K562 (cell line): Measurements from ENCODE around the gene SOCS3. TPM values are rescaled to one million over a fixed set of nuclear protein-coding genes. Genes with fewer than 3 reads are reported as not detected.
A peak's percentile ranks its signal among the peaks of the same experiment; 100 is the strongest.

ENCODE experiments used
- ATAC-seq: fragments of 200-7000 bp; cut with Tn5 transposase; 3 replicates; pipeline ENCODE4 v1.9.1; 2020; ENCODE audit warnings: moderate library complexity
- BruUV-seq: library from RNA; stranded (reverse); fragments of 400-500 nt; replicated peaks from 2 replicates; lab custom pipeline; 2021; lab: Mats Ljungman, UMichigan
- CTCF ChIA-PET: fragments of 300-600 bp; formaldehyde crosslinking; extraction: SDS; loops from one replicate; lab custom pipeline; 2021; ENCODE audit warnings: low intra/inter-chr PET ratio; lab: Yijun Ruan, JAX
- POLR2A ChIA-PET: fragments of 300-600, 350-650 bp; sonication (Branson Sonifier 250); formaldehyde crosslinking; extraction: SDS; loops from one replicate; lab custom pipeline; 2021; ENCODE audit warnings: antibody characterized with exemption, inconsistent platforms; lab: Yijun Ruan, JAX
- DNase-seq, 4 experiments: peaks; one replicate each; pipeline versions ENCODE4 v3.0.0 to v3.0.0-alpha.2; 2011 to 2018; ENCODE audit warnings: low spot score in 3 of 4, mixed read lengths in 3 of 4; ENCODE audit errors: extremely low read depth in 1 of 4
- FAIRE-seq: peaks from 2 replicates; lab custom pipeline; 2011; peaks lifted over from hg19 to GRCh38; lab: Jason Lieb, UNC
- H2AFZ ChIP-seq: 2 replicates; pipeline ENCODE4 v1.6.0; 2011; ENCODE audit warnings: low read depth, low read length, control low read depth, inconsistent platforms
- H3K27ac ChIP-seq: fragments of 200-600 bp; 3 replicates; pipeline ENCODE4 v1.8.0; 2011; ENCODE audit warnings: low read depth, mild to moderate bottlenecking, control low read depth, inconsistent platforms, low read length, moderate library complexity, mixed read lengths; ENCODE audit errors: extremely low read depth
- H3K27me3 ChIP-seq, 2 experiments: fragments of 300-600 bp in 1 of 2; 2 replicates in 1 of 2; 3 replicates in 1 of 2; pipeline versions ENCODE4 v1.6.0 to v1.8.0; 2011; ENCODE audit warnings: inconsistent platforms in 2 of 2, low read length in 2 of 2, mild to moderate bottlenecking in 1 of 2, mixed read lengths in 1 of 2, moderate library complexity in 1 of 2; ENCODE audit not compliant: control insufficient read depth in 2 of 2, insufficient read depth in 2 of 2
- H3K36me3 ChIP-seq: fragments of 300-600 bp; 3 replicates; pipeline ENCODE4 v1.8.0; 2011; ENCODE audit warnings: mild to moderate bottlenecking, low read length, inconsistent platforms; ENCODE audit not compliant: control insufficient read depth, insufficient read depth
- H3K4me1 ChIP-seq, 2 experiments: fragments of 200-600 bp in 1 of 2; replicated peaks in 1 of 2; 2 replicates in 1 of 2; 3 replicates in 1 of 2; pipeline versions ENCODE4 v1.5.1 to v1.8.0; 2011; ENCODE audit warnings: inconsistent platforms in 2 of 2, low read length in 2 of 2, mild to moderate bottlenecking in 1 of 2, mixed read lengths in 1 of 2, moderate library complexity in 1 of 2; ENCODE audit not compliant: control insufficient read depth in 2 of 2, insufficient read depth in 2 of 2
- H3K4me2 ChIP-seq: 2 replicates; pipeline ENCODE4 v1.6.1; 2011; ENCODE audit warnings: low read length, control low read depth, inconsistent platforms, mixed read lengths; ENCODE audit not compliant: insufficient read depth
- H3K4me3 ChIP-seq: fragments of 200-600 bp; sonication (generic), shearing (Covaris generic); 2 replicates; pipeline ENCODE4 v1.5.1; 2016; ENCODE audit warnings: control low read depth, inconsistent platforms
- H3K79me2 ChIP-seq: fragments of 200-600 bp; 3 replicates; pipeline ENCODE4 v1.8.0; 2011; ENCODE audit warnings: low read length, inconsistent platforms; ENCODE audit not compliant: control insufficient read depth, insufficient read depth
- H3K9ac ChIP-seq, 2 experiments: 2 replicates each; pipeline versions ENCODE4 v1.6.0 to v1.6.1; 2011; ENCODE audit warnings: low read depth in 2 of 2, low read length in 2 of 2, control low read depth in 1 of 2, inconsistent platforms in 1 of 2, mild to moderate bottlenecking in 1 of 2, mixed read lengths in 1 of 2; ENCODE audit not compliant: insufficient read depth in 1 of 2
- H3K9me1 ChIP-seq: one replicate; pipeline ENCODE4 v1.6.0; 2011; ENCODE audit warnings: inconsistent platforms, mild to moderate bottlenecking, low read length, moderate library complexity; ENCODE audit not compliant: control insufficient read depth, insufficient read depth
- H3K9me3 ChIP-seq: replicated peaks from 2 replicates; pipeline ENCODE4 v1.5.1; 2011; ENCODE audit warnings: low read depth, low read length, inconsistent platforms; ENCODE audit not compliant: control insufficient read depth, insufficient read depth
- H4K20me1 ChIP-seq: replicated peaks from 2 replicates; pipeline ENCODE4 v1.6.1; 2011; ENCODE audit warnings: low read length, inconsistent platforms, mixed read lengths; ENCODE audit not compliant: control insufficient read depth, insufficient read depth
- FOXP1 ChIP-seq: sonication (generic); formaldehyde crosslinking; IDR thresholded peaks from 2 replicates; pipeline ENCODE4 v1.8.0; 2022; ENCODE audit warnings: mild to moderate bottlenecking, missing genetic modification reagents
- HNRNPUL1 ChIP-seq: fragments of 200-400 bp; formaldehyde crosslinking; IDR thresholded peaks from 2 replicates; pipeline ENCODE4 v1.6.1; 2017; ENCODE audit warnings: low read length
- NCOA6 ChIP-seq: fragments of 450-650 bp; IDR thresholded peaks from 2 replicates; pipeline ENCODE4 v1.6.1; 2017; ENCODE audit warnings: mild to moderate bottlenecking
- POLR2G ChIP-seq: fragments of 200-400 bp; formaldehyde crosslinking; IDR thresholded peaks from 2 replicates; pipeline ENCODE4 v1.6.1; 2017; ENCODE audit warnings: low read depth, mild to moderate bottlenecking, antibody characterized with exemption, low read length, moderate library complexity
- ZNF785 ChIP-seq: fragments of 250-450 bp; sonication (Bioruptor Pico); IDR thresholded peaks from 2 replicates; pipeline ENCODE4 v1.4.0; 2020; ENCODE audit warnings: mild to moderate bottlenecking
- WGBS: fragments of 100-300 bp; shearing (Covaris generic); methylation state at CpG from one replicate; pipeline ENCODE4 v1.1.6; 2016; ENCODE audit warnings: low coverage, mixed read lengths; ENCODE audit not compliant: insufficient coverage; ENCODE audit errors: missing lambda C conversion rate; 5-methylcytosine and 5-hydroxymethylcytosine counted together
- in situ Hi-C: fragments of 300-500 bp; cut with MboI; formaldehyde crosslinking; loops from 4 replicates; pipeline ENCODE4 v1.15.0; 2018; ENCODE audit warnings: inconsistent platforms, mixed read lengths
- intact Hi-C: fragments of 100-400 bp; cut with micrococcal nuclease; formaldehyde crosslinking; loops from 2 replicates; pipeline ENCODE4 v1.14.2; 2022
- polyA plus RNA-seq, 8 experiments: library from polyadenylated mRNA; depleted of rRNA in 4 of 8; stranded (reverse) in 5 of 8; unstranded in 3 of 8; fragments of >200 nt; fragmentation: Nextera tagmentation in 2 of 8; fragmentation: Illumina TruSeq in 1 of 8; extraction: Ambion mirVana in 2 of 8; extraction: Trizol in 1 of 8; gene quantifications; 2 replicates each; pipeline versions ENCODE4 v1.2.1 to v1.2.3, GENCODE V29; 2011 to 2014; ENCODE audit warnings: inconsistent platforms in 1 of 8, missing spikeins in 1 of 8
- total RNA-seq, 7 experiments: library from RNA; depleted of rRNA in 6 of 7; stranded (reverse); fragments of >200 nt in 6 of 7; fragmentation: Illumina TruSeq in 2 of 7; extraction: Trizol in 2 of 7; gene quantifications; 2 replicates each; pipeline versions ENCODE4 v1.2.1 to v1.2.3, GENCODE V29; 2011 to 2021; ENCODE audit warnings: low replicate concordance in 1 of 7
- TF ChIP-seq, protein P1 (sequence below): fragments of 250-450 bp; sonication (Bioruptor Pico); IDR thresholded peaks from 2 replicates; pipeline ENCODE4 v1.8.0; 2021; ENCODE audit warnings: moderate library complexity, mild to moderate bottlenecking, inconsistent platforms

SOCS3 gene
- total and polyA plus RNA-seq, 9 of the 15 experiments (the other 6 are each of a cell fraction or from before 2014, with no cell fraction given): 0.56 to 38.9 (median 13.7) TPM

GRCh38 chr17:78406396-78406795 is 46.5 kb upstream of the SOCS3 start:
- in situ Hi-C loops: no loop called here
- no peak overlapping the region for H2AFZ ChIP-seq
- no peak for FAIRE-seq
- peaks cover 10 to 12% of the 10 kb centered on the region in 2 experiments for H3K4me1 ChIP-seq
- ChIA-PET POLR2A (interaction anchor here (1.0 to 1.4 kb wide), 3 partner anchors 10 to 28 kb away, joined by 3 to 5 read pairs (median 5); partner anchors contain the start of gene PGS1), CTCF (no interaction called here)
- no TSS peak for BruUV-seq
- intact Hi-C loops: no loop called here
- peak overlapping the region in 1 of 2 experiments; percentile 31; a peak in 1 of 4 replicates for H3K9ac ChIP-seq
- no peak for TF ChIP-seq FOXP1 (CRISPR knock-in tag)
- TF ChIP-seq HNRNPUL1: no peak
- TF ChIP-seq, protein P1, sequence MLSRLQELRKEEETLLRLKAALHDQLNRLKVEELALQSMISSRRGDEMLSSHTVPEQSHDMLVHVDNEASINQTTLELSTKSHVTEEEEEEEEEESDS (CRISPR knock-in tag): no peak
- no peak for TF ChIP-seq NCOA6
- TF ChIP-seq POLR2G: 0 out of 2 replicates have a peak, but pooled peaks have one; percentile 27
- H3K4me2 ChIP-seq: no peak overlapping the region
- DNase-seq: no peak
- H3K9me3 ChIP-seq: no peaks in the 10 kb centered on the region
- peaks cover 19% of the 10 kb centered on the region for H3K79me2 ChIP-seq
- peaks cover 78% of the 10 kb centered on the region; the same call in 2 of the 3 replicates for H3K36me3 ChIP-seq
- no peak overlapping the region for H3K4me3 ChIP-seq
- no peaks in the 10 kb centered on the region for H3K27me3 ChIP-seq
- peaks cover 37% of the 10 kb centered on the region for H4K20me1 ChIP-seq
- no peak for ATAC-seq
- H3K27ac ChIP-seq: no peak overlapping the region
- no peaks in the 10 kb centered on the region for H3K9me1 ChIP-seq
- WGBS: 93% methylated on average over 6 of the region's 6 CpGs

- H3K79me2 ChIP-seq: peaks cover 16% of the 10 kb centered on the region
- TF ChIP-seq ZNF785 (CRISPR knock-in tag) (no peak), POLR2G (0 out of 2 replicates have a peak, but pooled peaks have one; percentile 21)
- peaks cover 88% of the 10 kb centered on the region; the same call in 2 of the 3 replicates for H3K36me3 ChIP-seq
- POLR2A ChIA-PET: no interaction called here
- intact Hi-C loops: no loop called here
- no peak overlapping the region for H3K4me2 ChIP-seq
- no peak for ATAC-seq
- no peak overlapping the region for H3K27ac ChIP-seq
- H3K9me3 ChIP-seq: no peaks in the 10 kb centered on the region
- WGBS: 92% methylated on average over 12 of the region's 14 CpGs
- no peak overlapping the region for H3K4me3 ChIP-seq
- DNase-seq: no peak
- no TSS peak for BruUV-seq
- H2AFZ ChIP-seq: no peak overlapping the region
- in situ Hi-C loops: no loop called here
- H4K20me1 ChIP-seq: peaks cover 18% of the 10 kb centered on the region; the same call in 1 of the 2 replicates
- no peak overlapping the region; a peak in 1 of 4 replicates for H3K9ac ChIP-seq
- peaks cover 3 to 8% of the 10 kb centered on the region in 2 experiments; a peak in 2 of 5 replicates for H3K4me1 ChIP-seq
- H3K27me3 ChIP-seq: no peaks in the 10 kb centered on the region
- no peak for FAIRE-seq
- no peaks in the 10 kb centered on the region for H3K9me1 ChIP-seq
- CTCF ChIA-PET: no interaction called here
Measured at GRCh38 chr17:78403822-78404221, 43.9 kb upstream of the SOCS3 start.
